CD14-positive monocyte (primary cell): Measurements from ENCODE around the gene GABBR2. TPM values are rescaled to one million over a fixed set of nuclear protein-coding genes. Genes with fewer than 3 reads are reported as not detected.

Source experiments
- DNase-seq, 3 donors: peaks; one replicate each; pipeline ENCODE4 v3.0.0-alpha.2; 2011 to 2022
- H2AFZ ChIP-seq: 2 replicates; pipeline ENCODE4 v1.6.0; 2012; ENCODE audit warnings: mild to moderate bottlenecking, low read depth, low read length, inconsistent platforms; ENCODE audit not compliant: insufficient read depth, poor library complexity, severe bottlenecking
- H3K27ac ChIP-seq, 2 donors: 1 replicate in 1 of 2; 2 replicates in 1 of 2; pipeline ENCODE4 v1.5.1; 2012 to 2013; ENCODE audit warnings: low read length in 2 of 2, control low read depth in 1 of 2, inconsistent platforms in 1 of 2, low read depth in 1 of 2, mild to moderate bottlenecking in 1 of 2
- H3K27me3 ChIP-seq, 2 donors: one replicate each; pipeline versions ENCODE4 v1.6.0 to v1.6.1; 2011 to 2013; ENCODE audit warnings: low read length in 2 of 2; ENCODE audit not compliant: control insufficient read depth in 2 of 2, insufficient read depth in 2 of 2
- H3K36me3 ChIP-seq, 2 donors: replicated peaks in 1 of 2; 1 replicate in 1 of 2; 2 replicates in 1 of 2; pipeline versions ENCODE4 v1.5.1 to v1.6.1; 2012 to 2013; ENCODE audit warnings: low read length in 2 of 2, control low read depth in 1 of 2, inconsistent platforms in 1 of 2, mild to moderate bottlenecking in 1 of 2; ENCODE audit not compliant: insufficient read depth in 2 of 2, control insufficient read depth in 1 of 2
- H3K4me1 ChIP-seq, 2 donors: 1 replicate in 1 of 2; 2 replicates in 1 of 2; pipeline versions ENCODE4 v1.5.1 to v1.6.1; 2012 to 2013; ENCODE audit warnings: low read length in 2 of 2, control low read depth in 1 of 2, inconsistent platforms in 1 of 2, mild to moderate bottlenecking in 1 of 2, moderate library complexity in 1 of 2; ENCODE audit not compliant: insufficient read depth in 2 of 2, control insufficient read depth in 1 of 2
- H3K4me2 ChIP-seq: replicated peaks from 2 replicates; pipeline ENCODE3; 2012; ENCODE audit warnings: low read length, moderate library complexity, mild to moderate bottlenecking; ENCODE audit not compliant: poor library complexity, severe bottlenecking; ENCODE audit errors: extremely low read depth
- H3K4me3 ChIP-seq, 3 experiments: fragments of 200-600 bp in 1 of 3; sonication (generic) in 1 of 3; replicated peaks in 1 of 3; 1 replicate in 2 of 3; 2 replicates in 1 of 3; pipeline ENCODE4 v1.5.1; 2011 to 2013; ENCODE audit warnings: low read length in 3 of 3, mild to moderate bottlenecking in 3 of 3, control low read depth in 2 of 3, low read depth in 2 of 3, inconsistent platforms in 1 of 3, moderate library complexity in 1 of 3
- H3K79me2 ChIP-seq: 2 replicates; pipeline ENCODE4 v1.6.0; 2012; ENCODE audit warnings: mild to moderate bottlenecking, control low read depth, inconsistent platforms, low read length, moderate library complexity; ENCODE audit not compliant: insufficient read depth
- H3K9ac ChIP-seq: 2 replicates; pipeline ENCODE4 v1.6.0; 2017; ENCODE audit warnings: low read length, mild to moderate bottlenecking; ENCODE audit not compliant: insufficient read depth, poor library complexity, severe bottlenecking
- H3K9me3 ChIP-seq, 2 donors: replicated peaks in 1 of 2; 1 replicate in 1 of 2; 2 replicates in 1 of 2; pipeline versions ENCODE4 v1.5.1 to v1.6.1; 2012 to 2013; ENCODE audit warnings: low read length in 2 of 2, control low read depth in 1 of 2; ENCODE audit not compliant: control insufficient read depth in 1 of 2, insufficient read depth in 1 of 2
- H4K20me1 ChIP-seq: 2 replicates; pipeline ENCODE4 v1.6.0; 2012; ENCODE audit warnings: mild to moderate bottlenecking, low read length, control low read depth, moderate library complexity; ENCODE audit not compliant: insufficient read depth
- H3K27ac Mint-ChIP-seq, 7 donors: one replicate each; pipeline ENCODE4 v1.8.0; 2020; ENCODE audit warnings: mild to moderate bottlenecking in 7 of 7, mixed read lengths in 7 of 7, moderate library complexity in 6 of 7, inconsistent platforms in 2 of 7
- H3K27me3 Mint-ChIP-seq, 3 donors: one replicate each; pipeline ENCODE4 v1.8.0; 2021 to 2022; ENCODE audit warnings: low read depth in 3 of 3, mild to moderate bottlenecking in 3 of 3, mixed read lengths in 3 of 3, moderate library complexity in 3 of 3, inconsistent platforms in 1 of 3
- H3K36me3 Mint-ChIP-seq, 2 donors: one replicate each; pipeline ENCODE4 v1.8.0; 2020; ENCODE audit warnings: mixed read lengths in 2 of 2, inconsistent platforms in 1 of 2, mild to moderate bottlenecking in 1 of 2
- H3K4me1 Mint-ChIP-seq: one replicate; pipeline ENCODE4 v1.8.0; 2020; ENCODE audit warnings: mild to moderate bottlenecking, mixed read lengths
- H3K4me3 Mint-ChIP-seq, 2 donors: one replicate each; pipeline ENCODE4 v1.8.0; 2020; ENCODE audit warnings: mild to moderate bottlenecking in 2 of 2, mixed read lengths in 2 of 2, moderate library complexity in 1 of 2
- H3K9me3 Mint-ChIP-seq, 7 donors: one replicate each; pipeline ENCODE4 v1.8.0; 2020 to 2022; ENCODE audit warnings: mixed read lengths in 7 of 7, mild to moderate bottlenecking in 6 of 7, moderate library complexity in 6 of 7, inconsistent platforms in 2 of 7
- CTCF ChIP-seq: fragments of 200-600 bp; IDR thresholded peaks from one replicate; pipeline ENCODE4 v1.8.0; 2022; ENCODE audit warnings: antibody characterized with exemption, mild to moderate bottlenecking
- WGBS: methylation state at CpG from one replicate; pipeline ENCODE4 v1.1.5; 2013; ENCODE audit warnings: missing lambda C conversion rate; ENCODE audit not compliant: insufficient coverage; 5-methylcytosine and 5-hydroxymethylcytosine counted together
- intact Hi-C, 2 donors: fragments of 100-400 bp; cut with micrococcal nuclease; formaldehyde crosslinking; loops; one replicate each; pipeline versions ENCODE4 v1.15.0 to v1.15.1; 2023
- polyA plus RNA-seq, 3 donors: library from polyadenylated mRNA; depleted of rRNA in 1 of 3; unstranded in 2 of 3; stranded (reverse) in 1 of 3; fragments of 300-500 nt in 2 of 3; fragments of >200 nt in 1 of 3; fragmentation: Illumina TruSeq in 2 of 3; gene quantifications; 1 replicate in 2 of 3; 2 replicates in 1 of 3; pipeline ENCODE4 v1.2.3, GENCODE V29; 2012 to 2021

Gene GABBR2
- polyA plus RNA-seq, 3 donors, result not detected

- intact Hi-C loops, result no loop called here
- H3K27ac ChIP-seq, result no peak overlapping the region
- no peak overlapping the region for H3K4me2 ChIP-seq
- H3K79me2 ChIP-seq, result no peaks in the 10 kb centered on the region
- H3K27ac Mint-ChIP-seq, result no peak overlapping the region
- H3K27me3 ChIP-seq, result peaks cover 0 to 5% of the 10 kb centered on the region in 2 donors
- H4K20me1 ChIP-seq, result no peaks in the 10 kb centered on the region
- no peaks in the 10 kb centered on the region for H3K36me3 Mint-ChIP-seq
- no peaks in the 10 kb centered on the region for H3K36me3 ChIP-seq
- no peak overlapping the region for H2AFZ ChIP-seq
- no peak for DNase-seq
- H3K9me3 Mint-ChIP-seq, result peaks cover 12 to 39% (median 30%) of the 10 kb centered on the region in 7 donors
- peaks cover 2 to 5% (median 2%) of the 10 kb centered on the region in 3 donors for H3K27me3 Mint-ChIP-seq
- no peaks in the 10 kb centered on the region for H3K4me1 ChIP-seq
- H3K4me3 ChIP-seq, result no peak overlapping the region
- 86% methylated on average over 6 of the region's 9 CpGs for WGBS
- H3K9me3 ChIP-seq, result peaks cover 11 to 18% of the 10 kb centered on the region in 2 donors
- no peak overlapping the region for H3K9ac ChIP-seq
- H3K4me3 Mint-ChIP-seq, result no peak overlapping the region
- TF ChIP-seq CTCF, result no peak
- no peaks in the 10 kb centered on the region for H3K4me1 Mint-ChIP-seq
Measured at GRCh38 chr9:98457726-98458370, 250.9 kb downstream of the GABBR2 start.

GRCh38 chr9:98456156-98456613, 252.6 kb downstream of the GABBR2 start:
- no peaks in the 10 kb centered on the region for H3K4me1 Mint-ChIP-seq
- Histone ChIP-seq H3K4me1 (no peaks in the 10 kb centered on the region), H3K27ac (no peak overlapping the region), H3K36me3 (no peaks in the 10 kb centered on the region), H2AFZ (no peak overlapping the region), H3K27me3 (peaks cover 0 to 5% of the 10 kb centered on the region in 2 donors), H3K4me3 (no peak overlapping the region), H4K20me1 (no peaks in the 10 kb centered on the region), H3K9ac (no peak overlapping the region), H3K9me3 (peaks cover 5 to 6% of the 10 kb centered on the region in 2 donors), H3K79me2 (no peaks in the 10 kb centered on the region), H3K4me2 (no peak overlapping the region)
- no CpG with 5 or more reads among the region's 2 CpGs for WGBS
- H3K27me3 Mint-ChIP-seq, result peaks cover 3 to 5% (median 4%) of the 10 kb centered on the region in 3 donors
- no peak overlapping the region for H3K27ac Mint-ChIP-seq
- no peak overlapping the region for H3K4me3 Mint-ChIP-seq
- intact Hi-C loops, result no loop called here
- no peak for DNase-seq
- peaks cover 11 to 26% (median 22%) of the 10 kb centered on the region in 7 donors for H3K9me3 Mint-ChIP-seq
- no peak for TF ChIP-seq CTCF
- H3K36me3 Mint-ChIP-seq, result no peaks in the 10 kb centered on the region
